Natural killer cell (primary cell): ENCODE data around the gene LZTFL1. TPM values are rescaled to one million over a fixed set of nuclear protein-coding genes. Genes with fewer than 3 reads are reported as not detected.
A peak's percentile ranks its signal among the peaks of the same experiment; 100 is the strongest.

Source experiments
- ATAC-seq, 3 donors: fragments of 150-1000 bp in 2 of 3; fragments of 200-7000 bp in 1 of 3; cut with Tn5 transposase; 1 replicate in 1 of 3; 2 replicates in 2 of 3; pipeline ENCODE4 v1.10.0; 2021; ENCODE audit warnings: mild to moderate bottlenecking in 2 of 3, moderate library complexity in 2 of 3
- DNase-seq, 2 donors: peaks; one replicate each; pipeline versions ENCODE4 v3.0.0 to v3.0.0-alpha.2; 2013 to 2021; ENCODE audit warnings: mixed read lengths in 1 of 2
- H3K27ac ChIP-seq: one replicate; pipeline ENCODE4 v1.5.1; 2013; ENCODE audit warnings: mild to moderate bottlenecking, low read length
- H3K27me3 ChIP-seq: one replicate; pipeline ENCODE4 v1.6.1; 2013; ENCODE audit warnings: low read length; ENCODE audit not compliant: control insufficient read depth, insufficient read depth
- H3K36me3 ChIP-seq: one replicate; pipeline ENCODE4 v1.6.1; 2013; ENCODE audit warnings: low read length; ENCODE audit not compliant: control insufficient read depth, insufficient read depth
- H3K4me1 ChIP-seq: one replicate; pipeline ENCODE4 v1.6.1; 2013; ENCODE audit warnings: low read length; ENCODE audit not compliant: control insufficient read depth, insufficient read depth
- H3K4me3 ChIP-seq: one replicate; pipeline ENCODE4 v1.5.1; 2013; ENCODE audit warnings: low read length
- H3K9me3 ChIP-seq: one replicate; pipeline ENCODE4 v1.6.1; 2013; ENCODE audit warnings: low read length; ENCODE audit not compliant: control insufficient read depth, insufficient read depth
- H3K27ac Mint-ChIP-seq, 2 donors: one replicate each; pipeline ENCODE4 v1.8.0; 2022; ENCODE audit warnings: mild to moderate bottlenecking in 2 of 2, mixed read lengths in 2 of 2, moderate library complexity in 1 of 2
- H3K27me3 Mint-ChIP-seq, 2 donors: one replicate each; pipeline ENCODE4 v1.8.0; 2022; ENCODE audit warnings: low read depth in 2 of 2, mixed read lengths in 2 of 2
- H3K36me3 Mint-ChIP-seq: one replicate; pipeline ENCODE4 v1.8.0; 2022; ENCODE audit warnings: mixed read lengths
- H3K4me1 Mint-ChIP-seq, 2 donors: one replicate each; pipeline ENCODE4 v1.8.0; 2022; ENCODE audit warnings: mixed read lengths in 2 of 2
- H3K4me3 Mint-ChIP-seq: one replicate; pipeline ENCODE4 v1.8.0; 2022; ENCODE audit warnings: mild to moderate bottlenecking, moderate library complexity, mixed read lengths
- H3K9me3 Mint-ChIP-seq, 2 donors: one replicate each; pipeline ENCODE4 v1.8.0; 2022; ENCODE audit warnings: mixed read lengths in 2 of 2
- CTCF ChIP-seq: fragments of 200-600 bp; IDR thresholded peaks from one replicate; pipeline ENCODE4 v1.8.0; 2022; ENCODE audit warnings: antibody characterized with exemption
- WGBS: methylation state at CpG from one replicate; pipeline ENCODE4 v1.1.7; 2013; ENCODE audit warnings: missing lambda C conversion rate; ENCODE audit not compliant: insufficient coverage; 5-methylcytosine and 5-hydroxymethylcytosine counted together
- intact Hi-C: fragments of 100-400 bp; cut with micrococcal nuclease; formaldehyde crosslinking; loops from one replicate; pipeline ENCODE4 v1.14.2; 2022
- total RNA-seq, 4 donors: library from RNA; stranded (reverse); fragments of 120-200 nt in 1 of 4; gene quantifications; one replicate each; pipeline versions ENCODE4 v1.2.3 to v1.2.4, GENCODE V29; 2013 to 2022

The LZTFL1 gene
- total RNA-seq, 3 donors from 2014 or later (not counting 1 experiment from before 2014, with no cell fraction given) = 16.4 to 19.8 (median 17.2) TPM

GRCh38 chr3:45790596-45790995 lies 51.3 kb downstream of the LZTFL1 start:
- Histone ChIP-seq H3K4me3 (no peak overlapping the region), H3K27me3 (peaks cover 13% of the 10 kb centered on the region), H3K9me3 (no peaks in the 10 kb centered on the region), H3K27ac (no peak overlapping the region), H3K4me1 (peaks cover 3% of the 10 kb centered on the region), H3K36me3 (no peaks in the 10 kb centered on the region)
- H3K9me3 Mint-ChIP-seq = peaks cover 2 to 5% of the 10 kb centered on the region in 2 donors
- H3K4me3 Mint-ChIP-seq = no peak overlapping the region
- intact Hi-C loops = no loop called here
- H3K36me3 Mint-ChIP-seq = no peaks in the 10 kb centered on the region
- WGBS = 79% methylated on average over 2 of the region's 2 CpGs
- H3K27me3 Mint-ChIP-seq = peaks cover 26 to 45% of the 10 kb centered on the region in 2 donors
- H3K4me1 Mint-ChIP-seq = peaks cover 5 to 6% of the 10 kb centered on the region in 2 donors
- ATAC-seq = no peak
- no peak overlapping the region for H3K27ac Mint-ChIP-seq
- TF ChIP-seq CTCF = no peak
- no peak for DNase-seq

GRCh38 chr3:45789235-45789812 lies 52.6 kb downstream of the LZTFL1 start:
- Histone ChIP-seq H3K9me3 (no peaks in the 10 kb centered on the region), H3K27me3 (peaks cover 3% of the 10 kb centered on the region), H3K4me3 (no peak overlapping the region), H3K27ac (no peak overlapping the region), H3K4me1 (no peaks in the 10 kb centered on the region), H3K36me3 (no peaks in the 10 kb centered on the region)
- intact Hi-C loops = no loop called here
- no peak for DNase-seq
- Mint-ChIP-seq H3K4me3 (no peak overlapping the region), H3K36me3 (no peaks in the 10 kb centered on the region), H3K4me1 (no peaks in the 10 kb centered on the region), H3K9me3 (peaks cover 2 to 5% of the 10 kb centered on the region in 2 donors), H3K27ac (no peak overlapping the region), H3K27me3 (peaks cover 14 to 32% of the 10 kb centered on the region in 2 donors)
- WGBS = 67% methylated on average over 1 of the region's 4 CpGs
- no peak for ATAC-seq
- TF ChIP-seq CTCF = no peak

GRCh38 chr3:45787551-45787950 lies 54.4 kb downstream of the LZTFL1 start:
- Histone ChIP-seq H3K36me3 (no peaks in the 10 kb centered on the region), H3K9me3 (no peaks in the 10 kb centered on the region), H3K4me1 (no peaks in the 10 kb centered on the region), H3K27ac (no peak overlapping the region), H3K27me3 (no peaks in the 10 kb centered on the region), H3K4me3 (no peak overlapping the region)
- peaks cover 9 to 21% of the 10 kb centered on the region in 2 donors for H3K27me3 Mint-ChIP-seq
- no peak for TF ChIP-seq CTCF
- 100% methylated on average over 1 of the region's 2 CpGs for WGBS
- H3K4me1 Mint-ChIP-seq = no peaks in the 10 kb centered on the region
- H3K4me3 Mint-ChIP-seq = no peak overlapping the region
- intact Hi-C loops = no loop called here
- H3K36me3 Mint-ChIP-seq = no peaks in the 10 kb centered on the region
- no peak for ATAC-seq
- DNase-seq = no peak
- H3K27ac Mint-ChIP-seq = peak overlapping the region in 1 of 2 donors; percentile 14
- H3K9me3 Mint-ChIP-seq = peaks cover 2 to 5% of the 10 kb centered on the region in 2 donors
